GM12864 (cell line): ENCODE results near the gene OR6V1.
A peak's percentile ranks its signal among the peaks of the same experiment; 100 is the strongest.

ENCODE experiments used
- DNase-seq: peaks from one replicate; pipeline ENCODE4 v3.0.0-alpha.2; 2011; ENCODE audit warnings: low read depth
- H3K4me3 ChIP-seq: 2 replicates; pipeline ENCODE4 v1.5.1; 2011; ENCODE audit warnings: mild to moderate bottlenecking, low read depth, low read length, control low read depth
- TF ChIP-seq, protein P1 (sequence below): IDR thresholded peaks from 2 replicates; pipeline ENCODE4 v1.5.1; 2011; ENCODE audit warnings: low read depth, mild to moderate bottlenecking, moderate library complexity, low read length, control low read depth, inconsistent platforms; ENCODE audit errors: missing control alignments

OR6V1 gene, protein sequence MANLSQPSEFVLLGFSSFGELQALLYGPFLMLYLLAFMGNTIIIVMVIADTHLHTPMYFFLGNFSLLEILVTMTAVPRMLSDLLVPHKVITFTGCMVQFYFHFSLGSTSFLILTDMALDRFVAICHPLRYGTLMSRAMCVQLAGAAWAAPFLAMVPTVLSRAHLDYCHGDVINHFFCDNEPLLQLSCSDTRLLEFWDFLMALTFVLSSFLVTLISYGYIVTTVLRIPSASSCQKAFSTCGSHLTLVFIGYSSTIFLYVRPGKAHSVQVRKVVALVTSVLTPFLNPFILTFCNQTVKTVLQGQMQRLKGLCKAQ

DNA sequence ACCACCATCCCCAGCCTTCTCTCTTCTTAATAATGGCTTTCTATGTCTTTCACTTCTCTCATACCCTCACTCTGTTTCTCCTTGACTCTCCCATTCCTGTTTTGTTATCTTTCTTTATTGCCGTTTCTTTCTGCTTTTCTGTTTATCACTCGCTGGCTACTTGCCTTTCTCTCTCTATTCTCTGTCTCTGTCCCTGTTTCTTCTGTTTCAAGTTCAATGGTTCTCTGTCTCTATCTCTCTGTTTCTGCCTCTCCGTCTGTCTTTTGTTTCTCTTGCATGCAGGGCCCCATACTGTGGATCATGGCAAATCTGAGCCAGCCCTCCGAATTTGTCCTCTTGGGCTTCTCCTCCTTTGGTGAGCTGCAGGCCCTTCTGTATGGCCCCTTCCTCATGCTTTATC lies at the start of gene OR6V1:
OR6V1 (plus strand) TSS at position 301 of the 400 bp plus-strand sequence; CDS start at position 301, 0 bp downstream.
- no peak within 1 kb of the TSS for H3K4me3 ChIP-seq
- TF ChIP-seq, protein P1, sequence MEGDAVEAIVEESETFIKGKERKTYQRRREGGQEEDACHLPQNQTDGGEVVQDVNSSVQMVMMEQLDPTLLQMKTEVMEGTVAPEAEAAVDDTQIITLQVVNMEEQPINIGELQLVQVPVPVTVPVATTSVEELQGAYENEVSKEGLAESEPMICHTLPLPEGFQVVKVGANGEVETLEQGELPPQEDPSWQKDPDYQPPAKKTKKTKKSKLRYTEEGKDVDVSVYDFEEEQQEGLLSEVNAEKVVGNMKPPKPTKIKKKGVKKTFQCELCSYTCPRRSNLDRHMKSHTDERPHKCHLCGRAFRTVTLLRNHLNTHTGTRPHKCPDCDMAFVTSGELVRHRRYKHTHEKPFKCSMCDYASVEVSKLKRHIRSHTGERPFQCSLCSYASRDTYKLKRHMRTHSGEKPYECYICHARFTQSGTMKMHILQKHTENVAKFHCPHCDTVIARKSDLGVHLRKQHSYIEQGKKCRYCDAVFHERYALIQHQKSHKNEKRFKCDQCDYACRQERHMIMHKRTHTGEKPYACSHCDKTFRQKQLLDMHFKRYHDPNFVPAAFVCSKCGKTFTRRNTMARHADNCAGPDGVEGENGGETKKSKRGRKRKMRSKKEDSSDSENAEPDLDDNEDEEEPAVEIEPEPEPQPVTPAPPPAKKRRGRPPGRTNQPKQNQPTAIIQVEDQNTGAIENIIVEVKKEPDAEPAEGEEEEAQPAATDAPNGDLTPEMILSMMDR, result no peak
- DNase-seq, result no peak

DNA sequence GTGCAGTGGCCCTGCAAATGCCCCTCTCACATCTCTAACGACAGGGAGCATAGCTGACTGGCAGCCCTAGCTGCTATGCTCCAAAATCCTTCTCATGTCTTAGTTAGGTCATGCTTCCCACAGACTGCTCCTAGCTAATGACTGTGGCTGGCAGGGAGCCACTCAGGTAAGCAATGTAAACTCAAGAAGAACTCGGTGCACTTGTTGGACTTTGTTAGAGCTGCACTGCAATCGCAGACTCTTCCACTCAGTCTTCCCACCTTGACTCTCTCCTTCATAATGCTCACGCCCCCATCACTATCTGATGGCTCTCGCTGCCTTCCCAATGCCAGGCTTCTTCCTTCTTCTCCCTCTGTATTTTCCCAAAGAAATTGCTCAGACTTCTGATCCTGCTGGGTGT lies 49.2 kb upstream of the OR6V1 start:
- TF ChIP-seq, protein P1, result no peak
- no peak overlapping the region; the same call in 1 of the 2 replicates for H3K4me3 ChIP-seq
- DNase-seq, result no peak

DNA sequence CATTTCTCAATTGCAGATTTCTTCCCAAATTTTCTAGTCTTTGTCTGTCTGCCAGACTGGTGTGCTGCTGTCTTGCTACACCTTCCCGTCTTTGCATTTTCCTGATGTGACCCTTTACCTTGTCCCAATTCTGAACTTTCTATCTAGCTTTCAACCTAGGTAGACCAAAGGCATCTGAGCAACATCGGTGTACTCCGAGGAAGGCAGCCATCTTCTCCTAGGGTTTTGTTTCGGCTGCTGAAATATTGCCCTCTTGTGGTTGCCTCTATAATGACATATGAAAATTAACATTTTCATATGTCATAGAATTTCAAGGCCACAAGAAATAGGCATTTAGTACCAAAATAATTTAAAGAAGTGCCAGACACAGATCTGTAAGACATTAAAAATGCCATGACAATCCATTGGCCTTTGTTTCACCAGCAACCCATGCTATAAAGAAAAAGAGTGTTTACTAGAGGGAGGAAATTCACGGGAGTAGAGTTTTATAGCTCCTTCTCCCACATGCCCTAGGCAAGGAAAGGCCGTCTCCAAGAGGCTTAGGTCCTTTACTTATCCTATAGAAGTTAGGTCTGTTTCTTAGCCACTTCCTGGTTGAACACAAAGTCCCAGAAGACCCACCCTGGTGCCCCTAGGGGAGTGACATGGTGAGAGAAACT lies 48.6 kb upstream of the OR6V1 start:
- no peak overlapping the region; the same call in 1 of the 2 replicates for H3K4me3 ChIP-seq
- TF ChIP-seq, protein P1, result peak; percentile 64
- DNase-seq, result peak; percentile 16

DNA sequence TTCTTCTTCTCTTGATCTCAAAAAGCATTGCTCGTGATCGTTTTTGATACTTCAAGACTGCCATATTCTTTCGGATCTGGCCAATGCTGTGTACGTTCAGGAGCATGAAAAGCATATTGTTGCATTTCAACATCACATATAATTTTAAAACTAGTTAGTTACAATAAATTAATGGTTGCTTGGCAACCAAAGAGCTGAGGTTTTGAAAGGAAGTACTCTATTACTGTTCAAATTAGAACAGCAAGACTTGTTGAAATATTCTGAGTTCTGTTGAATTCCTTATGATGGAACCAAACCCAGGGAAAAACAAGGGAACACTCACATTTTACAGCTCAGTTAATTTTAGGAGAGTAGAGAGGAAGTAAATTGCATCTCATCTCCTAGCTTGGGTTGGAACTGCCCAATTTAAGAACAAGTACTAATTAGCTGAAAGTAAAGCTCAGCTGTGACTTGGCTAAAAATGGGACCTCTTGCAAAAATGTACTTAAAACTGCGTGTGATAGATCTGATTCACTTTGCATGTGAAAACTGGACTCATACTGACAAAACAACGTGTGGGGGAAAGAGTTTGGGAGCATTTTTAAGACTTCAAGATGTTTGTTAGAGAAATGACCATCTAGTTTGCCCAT lies 46.4 kb upstream of the OR6V1 start:
- no peak for DNase-seq
- TF ChIP-seq, protein P1, result no peak
- H3K4me3 ChIP-seq, result no peak overlapping the region

DNA sequence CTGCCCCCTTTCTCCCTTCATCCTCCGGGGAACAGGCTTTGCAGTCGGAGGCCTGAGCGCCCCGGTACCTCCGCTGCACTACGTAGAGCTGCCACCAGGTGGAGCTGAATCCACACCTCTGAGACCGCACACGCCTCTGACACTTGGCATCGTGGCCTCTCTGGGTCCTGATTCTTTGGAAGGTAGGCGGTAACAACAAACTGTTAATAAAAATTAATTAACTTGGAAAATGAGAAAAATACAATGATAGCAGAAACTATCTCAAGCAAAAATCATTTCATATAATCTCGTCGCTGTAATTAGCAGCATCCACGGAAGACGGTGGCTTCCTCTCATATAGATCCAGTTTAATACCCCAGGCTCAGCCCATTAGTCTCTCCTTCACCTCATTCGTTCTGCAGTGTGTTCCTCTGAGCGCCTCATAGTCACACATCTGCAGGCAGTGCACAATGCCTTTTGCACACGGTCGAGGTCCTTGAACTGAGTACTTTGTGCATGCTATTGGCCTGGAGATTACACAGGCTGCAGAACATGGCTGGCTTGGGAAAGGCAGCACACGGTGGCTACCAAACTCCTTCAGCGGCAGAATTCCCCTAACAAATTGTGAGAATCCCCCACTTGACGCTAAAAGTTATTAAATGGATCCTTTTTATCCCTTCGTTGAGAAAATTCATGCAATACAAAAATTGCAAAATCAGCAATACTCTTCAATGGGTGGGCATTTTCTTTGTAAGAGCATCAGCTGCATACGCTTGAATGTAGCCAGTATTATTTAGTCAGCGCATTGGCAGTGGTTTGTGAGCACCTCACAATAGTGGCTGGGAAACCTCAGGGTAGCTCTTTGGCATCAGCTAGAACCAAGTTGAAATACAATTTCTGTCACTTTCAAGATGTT lies 43.9 kb upstream of the OR6V1 start:
- TF ChIP-seq, protein P1, result peak; percentile 86
- no peak overlapping the region for H3K4me3 ChIP-seq
- peak; percentile 22 for DNase-seq

DNA sequence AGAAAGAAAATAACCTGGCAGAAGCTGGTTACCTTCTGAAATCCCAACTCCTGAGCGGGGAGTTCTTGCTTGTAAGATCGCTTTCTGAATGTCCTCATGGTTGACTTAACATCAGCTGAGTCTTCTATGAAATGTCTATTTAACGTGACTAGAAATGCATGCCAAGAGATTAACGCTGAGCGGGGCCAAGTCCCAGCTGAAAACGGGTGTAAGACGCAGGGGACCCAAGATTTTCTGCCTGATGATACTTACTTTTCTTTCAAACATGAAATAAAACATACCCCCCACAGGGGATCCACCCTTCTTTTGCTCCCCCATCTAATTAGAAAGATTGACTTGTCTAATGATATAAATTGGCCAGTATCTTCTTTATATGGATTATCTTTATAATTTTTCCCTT lies 40.1 kb upstream of the OR6V1 start:
- H3K4me3 ChIP-seq, result no peak overlapping the region
- no peak for DNase-seq
- TF ChIP-seq, protein P1, result no peak
